ENCODE data around the gene NAALADL2.

DNA sequence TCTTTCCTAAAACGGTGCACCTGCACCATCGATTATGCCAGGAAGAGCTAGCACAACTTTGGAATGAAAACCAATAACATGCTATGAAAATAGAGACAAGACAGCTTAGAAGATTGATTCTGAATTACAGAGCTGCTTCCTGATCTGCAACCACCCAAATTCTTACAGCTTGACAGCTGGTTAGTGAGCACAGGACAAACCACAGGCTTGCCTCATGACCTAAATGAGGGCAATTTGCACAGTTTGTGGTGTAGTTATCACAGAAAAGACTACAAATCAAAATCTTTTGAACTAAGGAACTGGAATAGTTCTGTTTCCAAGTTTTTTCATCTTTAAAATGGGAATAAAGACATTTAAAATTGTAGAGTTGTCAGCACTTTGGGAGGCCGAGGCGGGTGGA is 533.5 kb downstream of the NAALADL2 start:
- TF ChIP-seq, protein P1, sequence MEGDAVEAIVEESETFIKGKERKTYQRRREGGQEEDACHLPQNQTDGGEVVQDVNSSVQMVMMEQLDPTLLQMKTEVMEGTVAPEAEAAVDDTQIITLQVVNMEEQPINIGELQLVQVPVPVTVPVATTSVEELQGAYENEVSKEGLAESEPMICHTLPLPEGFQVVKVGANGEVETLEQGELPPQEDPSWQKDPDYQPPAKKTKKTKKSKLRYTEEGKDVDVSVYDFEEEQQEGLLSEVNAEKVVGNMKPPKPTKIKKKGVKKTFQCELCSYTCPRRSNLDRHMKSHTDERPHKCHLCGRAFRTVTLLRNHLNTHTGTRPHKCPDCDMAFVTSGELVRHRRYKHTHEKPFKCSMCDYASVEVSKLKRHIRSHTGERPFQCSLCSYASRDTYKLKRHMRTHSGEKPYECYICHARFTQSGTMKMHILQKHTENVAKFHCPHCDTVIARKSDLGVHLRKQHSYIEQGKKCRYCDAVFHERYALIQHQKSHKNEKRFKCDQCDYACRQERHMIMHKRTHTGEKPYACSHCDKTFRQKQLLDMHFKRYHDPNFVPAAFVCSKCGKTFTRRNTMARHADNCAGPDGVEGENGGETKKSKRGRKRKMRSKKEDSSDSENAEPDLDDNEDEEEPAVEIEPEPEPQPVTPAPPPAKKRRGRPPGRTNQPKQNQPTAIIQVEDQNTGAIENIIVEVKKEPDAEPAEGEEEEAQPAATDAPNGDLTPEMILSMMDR (IDR thresholded peaks at IDR 0.05; ENCODE audit: borderline replicate concordance, extremely low read depth, low read length, poor library complexity, severe bottlenecking): no peak
- TF ChIP-seq EZH2 (IDR thresholded peaks at IDR 0.05; ENCODE audit: borderline replicate concordance, low read depth, low read length, severe bottlenecking): no peak

All from DND-41 (cell line).